Ureter (tissue), 1 donor: ENCODE measurements around the gene ADPGK. TPM values are rescaled to one million over a fixed set of nuclear protein-coding genes. Genes with fewer than 3 reads are reported as not detected.

Experiments used
- total RNA-seq: library from RNA; stranded (reverse); gene quantifications from one replicate; pipeline ENCODE4 v1.2.4, GENCODE V29; 2023
- donor health status: DM: yes; HTN: yes; CAD: no.

The ADPGK gene
- total RNA-seq, 1 donor from 2014 or later, result 58.0 TPM

Other genes with a start within 250 kb of the ADPGK start
- gene GOLGA6B, start 129.1 kb downstream of the ADPGK start, total RNA-seq, result 0.36 TPM
- gene HIGD2B, start 97.6 kb downstream of the ADPGK start, total RNA-seq, result not detected
- 21.7 TPM for gene BBS4, start 97.6 kb downstream of the ADPGK start, total RNA-seq